ENCODE measurements around the gene NHLRC2.
A peak's percentile ranks its signal among the peaks of the same experiment; 100 is the strongest.

NHLRC2 gene

DNA sequence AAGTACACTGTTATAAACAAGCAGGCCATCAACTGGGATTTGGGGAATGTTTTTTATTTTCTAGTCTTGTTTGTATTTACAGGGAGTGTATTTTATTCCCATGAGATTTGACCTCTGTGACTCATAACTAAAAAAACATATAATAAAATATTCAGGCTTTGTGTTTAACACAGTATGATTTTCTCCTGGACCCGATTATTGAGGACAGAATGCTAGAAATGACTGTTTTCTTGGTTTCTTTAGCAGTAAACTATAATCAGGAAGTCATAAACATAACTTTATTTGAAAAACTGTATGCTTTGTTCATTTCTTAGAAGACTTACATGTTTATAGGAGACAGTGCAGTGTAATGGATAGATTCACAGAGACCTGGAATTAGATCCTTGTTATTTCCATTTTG, 2.1 kb downstream of the NHLRC2 start:
- intact Hi-C loops (cut with DNase I) = no loop called here

GRCh38 chr10:113857210-113857609, 2.7 kb downstream of the NHLRC2 start:
- intact Hi-C loops (cut with DNase I) = no loop called here
- no peak for DNase-seq

More for the DNA sequence above, 2.1 kb downstream of the NHLRC2 start:
- no peak for DNase-seq

DNA sequence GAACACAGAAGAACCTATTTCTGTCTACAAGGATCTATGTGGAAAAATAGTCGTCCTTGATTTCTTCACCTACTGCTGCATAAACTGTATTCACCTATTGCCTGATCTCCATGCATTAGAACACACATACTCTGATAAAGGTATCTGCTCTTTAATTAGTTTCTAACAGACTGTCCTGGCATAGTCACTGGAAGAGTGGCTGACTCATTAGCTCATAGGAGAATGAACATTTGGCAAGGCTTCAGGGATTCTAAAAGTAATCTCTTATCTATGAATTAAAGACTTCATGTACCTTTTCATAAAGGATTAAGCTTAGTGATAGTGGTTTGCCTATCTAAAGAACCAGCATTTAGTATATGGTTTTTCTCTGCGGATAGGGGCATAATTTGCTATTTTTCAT, 4.1 kb downstream of the NHLRC2 start:
- intact Hi-C loops (cut with DNase I) = no loop called here
- no peak for DNase-seq

DNA sequence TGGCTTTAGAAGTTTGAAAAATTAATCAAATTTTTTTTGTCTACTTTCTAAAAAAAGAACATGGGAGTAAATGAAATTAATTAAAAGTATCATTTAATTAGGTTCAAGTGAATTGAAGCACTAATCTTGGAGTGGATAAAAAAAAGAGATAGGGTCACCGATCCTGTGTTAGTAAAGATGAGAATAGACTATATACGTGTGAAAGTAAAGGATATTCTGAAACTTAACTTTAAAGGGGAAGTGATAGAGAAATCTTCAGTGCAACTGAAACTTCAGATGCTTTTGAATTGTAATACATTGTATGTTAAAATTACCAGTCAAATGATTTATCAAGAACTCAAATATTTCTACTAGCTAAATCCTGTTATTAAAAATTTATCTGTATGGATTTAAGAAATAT, 4.8 kb downstream of the NHLRC2 start:
- intact Hi-C loops (cut with DNase I) = no loop called here
- no peak for DNase-seq

DNA sequence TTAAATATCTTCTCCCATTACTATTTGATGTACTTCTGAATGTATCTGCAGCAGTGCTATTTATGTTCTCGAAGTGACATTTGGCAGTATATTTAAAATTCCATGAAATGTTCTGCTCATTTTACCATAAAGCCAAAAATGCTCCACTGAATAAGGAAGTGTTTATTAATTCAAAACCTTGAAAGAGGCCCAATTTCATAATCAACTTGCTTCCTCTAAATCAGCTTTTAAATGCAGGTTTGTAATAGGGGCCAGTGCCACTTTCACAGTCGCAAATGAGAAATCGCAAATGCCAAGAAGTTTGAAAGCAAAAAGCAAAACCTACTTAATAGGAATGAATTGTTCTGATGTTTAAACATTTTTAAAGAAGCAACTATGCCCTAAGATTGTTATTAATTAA, 11.4 kb downstream of the NHLRC2 start:
- intact Hi-C loops (cut with DNase I) = no loop called here
- DNase-seq = no peak

DNA sequence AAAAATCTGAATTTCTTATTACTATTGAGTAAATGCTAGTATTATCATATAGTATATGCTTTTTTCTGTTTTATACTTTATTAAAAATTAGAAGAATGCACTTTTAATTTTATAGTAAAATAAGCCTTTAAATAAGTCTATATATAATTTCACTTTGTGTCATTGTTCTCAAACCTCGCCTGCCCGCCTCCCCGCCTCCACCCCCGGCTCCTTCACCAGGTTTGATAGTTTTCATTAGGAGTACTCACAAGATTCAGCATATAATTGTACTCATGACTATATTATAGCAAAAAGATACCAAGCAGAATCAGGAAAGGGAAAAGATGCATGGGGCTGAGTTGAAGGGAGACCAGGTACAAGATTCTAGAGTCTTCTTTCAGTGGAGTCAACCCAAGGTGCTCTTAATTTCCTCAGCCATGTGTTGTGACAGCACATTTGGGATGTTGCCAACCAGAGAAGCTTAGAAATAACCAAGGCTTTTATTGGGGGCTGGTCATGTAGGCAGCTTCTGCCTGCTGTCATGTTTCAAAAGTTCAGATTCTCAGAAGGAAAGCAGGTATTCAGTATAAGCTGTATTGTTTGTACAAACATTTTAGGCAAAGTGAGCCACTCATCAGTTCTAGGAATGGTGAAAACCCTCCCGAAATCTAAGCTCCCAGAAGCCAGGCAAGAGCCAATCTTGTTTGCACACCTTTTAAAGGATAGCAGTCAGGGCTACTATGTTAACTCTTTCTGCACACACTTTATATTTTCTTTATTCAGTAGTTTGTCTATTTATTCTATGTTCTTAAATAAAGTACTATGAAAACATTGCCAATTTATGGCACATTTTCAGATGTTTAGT, 12.3 kb downstream of the NHLRC2 start:
- intact Hi-C loops (cut with DNase I) = no loop called here
- peak; percentile 29 to 84 (median 68) for DNase-seq

DNA sequence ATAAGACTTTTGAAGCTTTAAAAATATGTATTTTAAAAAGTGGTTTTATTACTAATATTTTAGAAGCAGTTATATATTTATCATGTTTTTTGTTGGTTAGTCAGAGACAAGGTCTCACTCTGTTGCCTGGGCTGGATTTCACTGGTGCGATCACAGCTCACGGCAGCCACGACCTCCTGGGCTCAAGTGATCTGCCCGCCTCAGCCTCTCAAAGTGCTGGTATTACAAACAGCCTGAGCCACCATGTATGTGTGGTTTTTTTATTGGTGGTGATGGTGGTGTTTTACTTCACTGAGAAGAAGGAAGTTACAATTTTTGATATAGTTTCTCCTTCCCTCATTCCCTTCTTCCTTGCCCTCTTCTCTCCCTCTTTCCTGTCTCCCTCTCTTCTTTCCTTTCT, 13.4 kb downstream of the NHLRC2 start:
- intact Hi-C loops (cut with DNase I) = no loop called here
- DNase-seq = no peak

GRCh38 chr10:113869789-113870188, 15.3 kb downstream of the NHLRC2 start:
- intact Hi-C loops (cut with DNase I) = no loop called here
- no peak for DNase-seq

DNA sequence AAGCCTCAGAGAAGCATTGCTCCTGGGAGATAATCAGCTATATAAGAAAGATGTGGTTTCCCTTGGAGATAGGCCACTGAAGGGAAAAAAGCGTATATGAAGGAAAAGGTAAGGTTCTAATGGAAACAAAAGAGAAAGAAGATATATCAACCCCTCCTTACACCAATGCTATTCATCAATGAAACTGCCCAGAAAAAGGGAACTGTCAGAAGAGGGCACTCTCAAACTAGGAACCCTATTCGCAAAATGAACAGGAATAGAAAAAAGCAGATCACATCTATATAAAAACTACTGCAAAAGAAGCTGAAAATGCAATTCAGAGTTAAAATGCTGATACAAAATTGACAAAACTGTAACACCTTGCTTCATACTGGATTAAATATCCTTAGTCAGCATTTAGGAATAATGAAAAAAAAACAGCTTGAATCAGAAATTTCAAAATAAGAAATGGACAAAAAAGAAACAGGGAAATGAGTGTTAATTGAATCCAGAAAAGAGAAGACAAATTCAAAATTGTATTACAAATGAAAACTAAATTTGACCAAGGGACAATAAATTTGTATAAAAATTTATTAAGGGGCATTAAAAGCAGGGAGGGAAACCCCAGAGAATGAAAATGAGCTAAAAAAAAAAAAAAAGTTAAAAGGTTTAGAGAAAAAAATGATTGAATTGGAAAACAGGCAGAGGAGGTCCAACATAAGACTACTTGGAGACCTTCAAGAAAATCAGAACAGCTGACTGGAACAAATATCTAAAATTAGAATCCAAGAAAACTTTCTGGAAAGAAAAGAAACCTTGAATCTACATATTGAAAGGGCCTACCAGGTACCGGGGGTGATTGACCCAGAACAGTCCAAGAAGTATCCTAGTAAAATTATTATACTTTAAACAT, 17.9 kb downstream of the NHLRC2 start:
- no peak for DNase-seq
- intact Hi-C loops (cut with DNase I) = no loop called here

GRCh38 chr10:113875212-113875611, 20.8 kb downstream of the NHLRC2 start:
- no peak for DNase-seq
- intact Hi-C loops (cut with DNase I) = no loop called here

DNA sequence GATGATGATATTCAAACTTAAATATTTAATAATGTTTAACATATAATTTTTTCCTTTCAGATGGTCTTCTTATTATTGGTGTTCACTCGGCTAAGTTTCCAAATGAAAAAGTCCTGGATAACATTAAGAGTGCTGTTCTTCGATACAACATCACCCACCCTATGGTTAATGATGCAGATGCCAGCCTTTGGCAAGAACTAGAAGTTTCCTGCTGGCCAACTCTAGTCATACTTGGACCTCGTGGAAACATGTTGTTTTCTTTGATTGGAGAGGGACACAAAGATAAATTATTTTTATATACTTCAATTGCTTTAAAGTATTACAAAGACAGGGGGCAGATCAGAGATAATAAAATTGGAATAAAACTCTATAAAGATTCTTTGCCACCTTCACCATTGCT, 22.0 kb downstream of the NHLRC2 start:
- intact Hi-C loops (cut with DNase I) = no loop called here
- no peak for DNase-seq

DNA sequence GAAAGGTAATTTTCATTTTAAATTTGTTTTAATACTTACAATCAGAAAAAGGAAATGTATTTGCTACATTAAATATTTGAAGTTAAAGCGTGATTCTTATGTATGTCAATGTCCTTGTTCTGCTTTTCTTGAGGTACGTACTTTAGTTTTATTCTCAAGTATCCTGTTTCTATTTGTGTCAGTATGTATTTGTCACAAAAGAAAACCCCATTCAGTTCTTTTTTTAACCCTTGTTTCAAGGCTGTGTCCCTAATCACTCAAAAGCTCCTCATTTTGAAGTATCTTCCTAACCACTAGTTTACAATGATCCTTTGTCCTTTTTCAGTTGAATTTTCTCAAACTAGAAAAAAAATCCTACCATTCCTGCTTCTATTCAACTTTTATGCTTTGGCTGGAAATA, 25.2 kb downstream of the NHLRC2 start:
- intact Hi-C loops (cut with DNase I) = no loop called here
- no peak for DNase-seq

- intact Hi-C loops (cut with DNase I) = no loop called here
- no peak for DNase-seq
Observed at GRCh38 chr10:113880236-113880635, 25.8 kb downstream of the NHLRC2 start.

DNA sequence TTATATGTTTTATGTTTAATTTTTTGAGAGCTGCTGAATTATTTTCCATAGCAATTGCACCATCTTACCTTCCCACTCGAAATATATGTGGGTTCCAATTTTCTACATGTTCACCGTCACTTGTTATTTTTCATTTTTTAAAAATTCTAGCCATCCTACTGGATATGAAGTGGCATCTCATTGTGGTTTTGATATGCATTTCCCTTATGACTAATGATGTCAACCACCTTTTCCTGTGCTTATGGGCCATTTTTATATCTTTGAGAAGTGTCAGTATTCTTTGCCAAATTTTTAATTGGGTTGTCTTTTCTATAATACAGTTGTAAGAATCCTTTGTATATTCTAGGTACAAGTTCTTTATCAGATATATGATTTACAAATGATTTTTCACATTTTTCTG, 27.8 kb downstream of the NHLRC2 start:
- intact Hi-C loops (cut with DNase I) = no loop called here
- no peak for DNase-seq

DNA sequence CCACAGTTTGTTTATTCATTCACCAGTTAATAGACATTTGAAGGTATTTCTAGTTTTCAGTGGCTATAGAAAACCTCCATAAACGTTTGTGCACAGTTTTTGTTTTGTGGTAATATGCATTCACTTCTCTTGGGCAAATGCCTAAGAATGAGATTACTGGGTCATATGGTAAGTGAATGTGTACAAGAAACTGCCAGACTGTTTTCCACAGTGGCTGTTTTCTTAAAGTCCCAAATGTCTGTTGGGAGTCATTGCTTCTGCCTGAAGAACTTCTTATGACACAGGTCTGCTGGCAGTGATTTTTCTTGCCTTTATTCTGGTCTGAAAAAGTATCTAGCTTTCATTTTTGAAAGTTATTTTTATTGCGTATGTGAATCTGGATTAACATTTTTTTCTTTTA, 35.5 kb downstream of the NHLRC2 start:
- no peak for DNase-seq
- intact Hi-C loops (cut with DNase I) = no loop called here

- intact Hi-C loops (cut with DNase I) = no loop called here
- DNase-seq = no peak
Observed at GRCh38 chr10:113890769-113891168, 36.3 kb downstream of the NHLRC2 start.

DNA sequence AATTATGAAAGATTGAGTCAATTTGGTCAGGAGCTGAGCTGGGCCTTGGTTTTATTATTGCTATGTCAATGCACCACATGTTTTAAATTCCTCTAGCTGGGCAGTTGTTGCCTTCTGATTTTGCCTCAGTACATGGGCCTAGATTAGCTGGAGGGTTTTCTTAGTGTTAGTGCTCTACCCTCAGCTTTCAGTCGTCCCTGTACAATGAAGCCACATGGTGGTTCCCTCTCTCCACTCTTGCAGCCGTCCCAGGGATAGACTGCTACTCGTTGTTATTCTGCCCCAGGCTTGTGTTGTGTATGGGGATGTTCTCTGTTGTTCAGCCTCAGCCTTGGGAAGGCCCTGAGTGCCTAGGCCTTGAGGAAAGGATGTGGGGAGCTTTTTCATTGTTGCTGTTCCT, 37.0 kb downstream of the NHLRC2 start:
- intact Hi-C loops (cut with DNase I) = no loop called here
- peak in 22 of 42 donors; percentile 3 to 66 (median 29) for DNase-seq

- DNase-seq = no peak
- intact Hi-C loops (cut with DNase I) = no loop called here
Observed at GRCh38 chr10:113893570-113893969, 39.1 kb downstream of the NHLRC2 start.

DNA sequence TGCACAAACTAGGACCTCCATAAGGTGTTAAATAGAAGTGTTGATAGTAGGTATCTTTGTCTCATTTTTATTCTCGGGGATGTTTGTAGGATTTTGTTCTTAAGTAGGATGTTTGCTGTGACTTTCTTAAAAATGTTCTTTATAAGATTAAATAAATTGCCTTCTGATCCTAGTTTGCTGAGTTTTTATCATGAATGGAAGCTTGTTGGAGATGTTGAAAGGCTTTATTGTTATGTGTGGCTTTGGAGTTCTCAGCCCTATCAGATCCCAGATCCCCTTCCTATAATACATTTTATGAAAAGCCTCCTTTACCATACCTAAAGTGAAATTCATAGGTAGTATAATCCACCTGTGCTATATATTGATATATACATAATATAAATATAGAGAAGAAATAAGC, 40.1 kb downstream of the NHLRC2 start:
- DNase-seq = no peak
- intact Hi-C loops (cut with DNase I) = no loop called here

DNA sequence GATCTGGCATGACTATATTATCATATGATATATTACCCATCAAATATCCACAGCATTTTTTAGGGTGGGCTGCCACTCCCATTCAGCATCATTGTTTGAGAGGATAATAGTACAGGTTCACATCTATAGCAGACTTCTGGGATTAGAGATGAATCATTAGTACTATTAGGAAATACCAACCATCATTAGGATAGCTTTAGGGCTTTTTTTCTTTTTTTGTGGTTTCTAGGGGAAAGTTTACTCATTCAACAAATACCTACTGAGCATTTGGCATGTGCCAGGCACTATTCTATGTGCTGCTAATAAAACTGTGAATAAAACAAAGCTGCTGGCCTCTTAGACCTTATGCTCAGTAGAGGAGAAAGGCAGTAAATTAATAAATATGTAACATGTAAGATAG, 40.6 kb downstream of the NHLRC2 start:
- intact Hi-C loops (cut with DNase I) = no loop called here
- no peak for DNase-seq
